Head of caudate nucleus (tissue), 42 donors: Measurements from ENCODE around the gene RIPK4.
"Not testable (repeated sequence)": the region's sequence is repeated elsewhere in the genome, so short reads cannot be mapped to it uniquely, and the experiment has no call there.

Experiments
- DNase-seq, 42 donors: peaks; one replicate each; pipeline versions ENCODE4 v3.0.0 to v3.0.0-alpha.2; 2020 to 2021; ENCODE audit warnings: mixed read lengths in 7 of 42
- intact Hi-C: fragments of 100-400 bp; cut with DNase I; formaldehyde crosslinking; loops from one replicate; pipeline ENCODE4 v1.15.0; 2022

The RIPK4 gene

GRCh38 chr21:41726630-41726969 lies 40.3 kb downstream of the RIPK4 start:
- intact Hi-C loops, result no loop called here
- DNase-seq, result no peak

DNA sequence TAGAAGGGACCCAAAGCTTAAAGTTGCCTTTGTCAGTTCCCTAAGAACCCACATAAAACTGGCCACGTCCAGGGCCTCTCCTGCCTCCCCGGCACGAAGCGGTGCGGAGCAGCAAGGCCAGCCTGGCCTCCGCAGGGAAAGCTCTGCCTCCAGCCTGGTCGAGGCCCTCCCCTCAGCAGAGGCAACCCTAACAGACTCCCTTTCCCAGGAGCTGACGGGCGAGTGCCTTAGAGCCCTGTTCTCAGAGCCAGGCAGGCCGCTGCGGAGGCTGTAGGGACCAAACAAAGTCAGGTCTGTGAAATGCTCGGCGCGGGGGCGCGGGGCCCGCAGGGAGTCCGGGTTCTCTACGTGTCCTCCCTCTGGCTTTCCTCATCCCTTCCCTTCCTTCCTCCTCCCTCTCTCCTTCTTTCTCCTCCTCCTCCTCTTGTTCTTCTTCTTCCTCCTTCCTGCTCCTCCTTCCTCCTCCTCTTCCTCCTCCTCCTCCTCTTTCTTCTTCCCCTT lies 40.7 kb downstream of the RIPK4 start:
- intact Hi-C loops, result no loop called here
- DNase-seq, result no peak

DNA sequence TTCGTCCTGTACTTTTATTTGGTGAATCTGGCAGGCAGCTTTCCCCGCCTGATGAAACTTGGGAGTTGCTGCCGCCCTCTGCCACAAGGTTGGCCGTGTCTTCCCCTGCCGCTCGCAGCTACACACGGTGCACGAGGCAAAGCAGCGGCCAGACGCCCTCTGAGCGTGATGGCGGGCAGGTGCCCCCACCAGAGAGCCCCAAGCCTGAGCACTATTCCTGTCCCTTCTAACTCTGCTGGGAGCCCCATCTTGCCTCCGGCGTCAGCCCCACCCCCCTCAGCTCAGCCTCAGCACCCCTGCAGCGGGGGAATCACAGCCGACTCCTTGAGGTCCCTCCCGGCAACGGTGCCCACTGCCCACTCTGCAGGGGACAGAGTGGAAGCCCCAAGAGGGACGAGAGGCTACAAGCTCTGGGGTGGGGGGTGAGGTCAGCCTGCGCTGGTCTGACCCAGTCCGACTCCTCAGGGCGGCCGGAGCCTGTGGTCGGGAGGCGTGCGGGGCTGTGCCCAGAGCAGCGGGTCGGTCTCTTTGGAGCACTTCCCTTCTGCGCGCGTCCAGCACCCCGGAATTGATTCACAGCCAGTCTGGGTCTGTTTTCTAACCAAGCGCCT lies 41.3 kb downstream of the RIPK4 start:
- peak in 2 of 42 donors; percentile 5 to 16 for DNase-seq
- intact Hi-C loops, result no loop called here

DNA sequence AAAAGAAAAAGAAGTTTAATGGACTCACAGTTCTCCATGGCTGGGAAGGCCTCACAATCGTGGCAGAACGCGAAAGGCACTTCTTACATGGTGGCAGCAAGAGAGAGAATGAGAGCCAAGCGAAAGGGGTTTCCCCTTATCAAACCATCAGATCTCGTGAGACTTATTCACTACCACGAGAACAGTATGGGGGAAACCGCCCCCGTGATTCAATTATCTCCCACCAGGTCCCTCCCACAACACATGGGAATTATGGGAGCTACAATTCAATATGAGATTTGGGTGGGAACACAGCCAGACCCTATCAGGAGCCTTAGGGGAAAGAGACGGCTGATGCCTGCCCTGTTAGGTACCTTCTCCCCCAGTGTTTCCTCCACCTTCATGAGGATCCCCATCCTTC lies 43.0 kb downstream of the RIPK4 start:
- DNase-seq, intact Hi-C loops: not testable (repeated sequence)

DNA sequence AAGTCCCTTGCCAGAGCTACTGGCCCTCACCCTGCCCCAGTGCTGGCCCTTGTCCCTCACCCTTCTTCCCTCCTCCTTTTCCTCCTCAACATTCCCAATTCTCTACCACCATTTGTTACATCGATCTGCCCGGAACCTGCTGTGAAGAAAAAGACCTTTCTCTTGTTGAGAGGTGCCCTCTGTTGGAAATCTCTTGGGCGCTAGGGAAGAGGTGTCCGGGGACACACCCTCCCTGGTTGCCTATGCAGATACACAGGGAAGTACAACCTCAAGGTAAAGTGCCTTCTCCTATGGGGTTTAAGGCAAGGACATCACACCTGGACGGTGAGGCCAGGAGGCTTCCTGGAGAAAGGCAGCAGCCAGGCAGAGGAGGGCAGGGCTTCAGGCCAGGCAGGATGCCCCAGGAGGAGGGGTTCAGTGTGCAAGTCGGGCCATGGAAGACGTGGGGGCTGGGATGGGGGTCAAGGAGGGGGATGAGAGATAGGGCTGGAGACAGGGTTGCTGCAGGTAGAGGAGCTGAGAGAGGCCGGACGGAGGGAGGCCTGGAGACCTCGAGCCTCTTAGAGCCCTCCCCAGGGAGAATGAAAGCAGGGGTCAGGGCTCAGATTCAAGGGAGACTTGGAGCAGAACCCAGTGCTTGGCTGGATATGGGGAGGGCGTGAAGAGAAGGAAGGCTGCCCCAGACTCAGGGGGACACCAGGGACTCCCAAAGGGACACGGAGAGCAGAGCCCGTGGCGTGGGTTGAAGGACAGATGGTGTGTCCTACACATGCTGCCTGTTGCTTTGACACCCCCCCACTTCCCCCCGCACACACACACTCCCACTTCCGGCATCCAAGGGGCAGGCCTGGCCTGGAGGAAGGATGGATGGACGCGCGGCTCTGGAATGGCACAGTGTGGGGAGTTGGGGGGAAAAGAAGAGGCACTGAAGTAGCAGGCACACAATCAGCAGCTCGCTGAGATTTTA lies 44.5 kb downstream of the RIPK4 start:
- no peak for DNase-seq
- intact Hi-C loops, result no loop called here

DNA sequence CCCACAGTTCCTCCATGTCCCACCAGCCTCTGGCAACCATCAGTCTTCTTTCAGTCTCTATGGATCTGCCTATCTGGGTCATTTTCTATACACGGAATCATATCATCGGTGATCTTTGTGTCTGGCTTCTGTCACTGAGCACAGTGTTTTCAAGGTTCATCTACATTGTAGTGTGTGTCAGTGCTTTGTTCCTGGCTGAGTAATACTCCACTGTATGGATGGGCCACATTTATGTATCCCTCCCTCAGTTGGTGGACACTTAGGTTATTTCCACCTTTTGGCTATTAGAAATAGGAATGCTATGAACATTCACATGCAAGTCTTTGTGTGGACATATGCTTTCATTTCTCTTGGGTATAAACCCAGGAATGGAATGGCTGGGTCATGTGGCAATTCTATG lies 46.6 kb downstream of the RIPK4 start:
- intact Hi-C loops, result no loop called here

GRCh38 chr21:41719691-41720090 lies 47.2 kb downstream of the RIPK4 start:
- DNase-seq, result no peak
- intact Hi-C loops, result no loop called here

More for the DNA sequence above, 46.6 kb downstream of the RIPK4 start:
- no peak for DNase-seq

DNA sequence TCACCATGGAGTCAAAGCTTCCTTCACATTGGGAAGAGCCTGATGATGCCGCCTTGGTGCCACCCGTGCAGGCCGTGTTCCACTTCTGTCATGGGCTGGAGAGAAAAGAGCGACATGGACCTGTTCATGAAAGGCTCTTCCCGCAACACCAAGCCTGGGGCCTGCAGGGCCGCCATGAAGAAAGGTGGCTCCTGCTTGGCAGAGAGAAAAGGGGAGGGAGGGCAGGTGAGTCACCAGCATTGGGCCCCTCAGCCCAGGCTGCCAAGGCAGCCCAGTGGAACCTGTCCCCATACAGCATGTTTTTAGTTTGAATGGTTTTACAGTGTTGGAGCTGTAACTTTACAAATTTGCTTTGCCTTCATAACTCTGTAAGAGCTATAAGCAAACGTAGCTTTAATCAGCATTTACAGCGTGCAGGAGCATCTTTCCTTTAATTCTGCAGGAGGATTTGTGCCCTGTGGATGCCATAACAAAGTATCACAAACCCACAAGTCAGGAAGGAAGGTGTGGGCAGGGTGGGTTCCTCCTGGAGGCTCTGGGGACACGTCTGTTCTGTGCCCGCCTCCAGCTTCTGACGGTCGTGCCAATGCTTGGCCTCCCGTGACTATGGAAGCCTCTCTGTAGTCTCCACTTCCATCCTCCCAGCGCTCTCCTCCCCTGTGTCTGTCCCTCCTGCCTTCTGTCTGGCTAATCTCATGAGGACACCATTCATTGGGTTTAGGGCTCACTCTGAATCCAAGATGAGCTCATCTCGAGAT lies 49.1 kb downstream of the RIPK4 start:
- DNase-seq, result no peak
- intact Hi-C loops, result no loop called here

DNA sequence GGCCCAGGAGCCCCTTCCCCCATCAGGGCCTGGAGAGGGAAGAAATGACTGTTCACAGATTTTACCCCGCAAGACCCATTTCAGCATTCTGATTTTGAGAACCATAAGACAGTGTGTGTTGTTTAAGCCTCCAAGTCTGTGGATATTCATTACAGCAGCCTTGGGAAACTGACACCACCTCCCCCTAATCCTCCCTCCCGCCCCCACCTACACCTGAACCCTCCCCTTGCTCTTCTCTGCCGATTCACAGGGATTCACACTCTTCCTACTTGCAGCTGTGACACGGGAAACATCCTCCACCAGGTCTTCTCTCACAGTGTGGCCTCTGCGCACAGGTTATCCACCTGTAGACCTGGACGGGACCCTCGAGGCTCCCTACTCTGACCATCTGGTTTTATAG lies 50.1 kb downstream of the RIPK4 start:
- DNase-seq, result no peak
- intact Hi-C loops, result no loop called here

- no peak for DNase-seq
- intact Hi-C loops, result no loop called here
Observed at GRCh38 chr21:41715649-41716281, 51.1 kb downstream of the RIPK4 start.

GRCh38 chr21:41714299-41714865 lies 52.5 kb downstream of the RIPK4 start:
- DNase-seq, intact Hi-C loops: not testable (repeated sequence)

DNA sequence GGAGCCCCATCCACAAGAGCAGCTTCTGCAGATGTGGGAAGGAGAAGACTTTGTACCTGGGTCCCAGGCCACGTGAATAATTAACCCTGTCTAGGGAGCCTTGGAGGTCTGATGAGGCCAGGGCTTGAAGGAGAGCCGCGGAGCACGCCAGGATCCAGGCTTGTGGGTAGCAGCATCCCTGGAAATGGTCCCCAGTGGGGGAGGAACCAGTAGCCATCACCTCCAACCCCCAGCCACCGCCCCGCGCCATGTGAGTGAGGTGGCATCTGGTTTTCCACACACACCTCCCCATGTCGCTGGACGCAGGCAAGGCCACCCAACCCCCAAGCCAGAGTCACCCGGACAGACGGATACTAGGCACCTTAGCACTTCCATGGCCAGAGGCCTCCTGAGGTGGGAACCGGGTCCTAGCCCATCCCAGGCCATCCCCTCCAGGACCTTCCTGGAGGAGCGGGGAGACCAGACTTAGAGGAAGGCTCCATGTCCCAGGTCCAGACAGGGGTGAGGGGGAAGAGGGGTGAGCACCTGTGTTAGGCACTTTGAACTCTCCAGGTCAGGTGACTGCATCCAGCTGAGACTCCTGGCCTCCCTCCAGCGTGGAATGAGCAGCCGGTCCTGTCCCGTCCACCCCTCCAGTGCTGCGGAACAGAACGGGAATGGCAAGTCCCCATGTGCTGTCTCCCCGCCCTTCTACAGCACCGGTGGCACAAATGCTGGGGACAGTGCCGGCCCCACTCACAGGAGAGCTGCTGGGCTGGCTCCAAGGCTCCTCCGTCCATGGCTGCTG lies 53.2 kb downstream of the RIPK4 start:
- intact Hi-C loops, result no loop called here
- no peak for DNase-seq

DNA sequence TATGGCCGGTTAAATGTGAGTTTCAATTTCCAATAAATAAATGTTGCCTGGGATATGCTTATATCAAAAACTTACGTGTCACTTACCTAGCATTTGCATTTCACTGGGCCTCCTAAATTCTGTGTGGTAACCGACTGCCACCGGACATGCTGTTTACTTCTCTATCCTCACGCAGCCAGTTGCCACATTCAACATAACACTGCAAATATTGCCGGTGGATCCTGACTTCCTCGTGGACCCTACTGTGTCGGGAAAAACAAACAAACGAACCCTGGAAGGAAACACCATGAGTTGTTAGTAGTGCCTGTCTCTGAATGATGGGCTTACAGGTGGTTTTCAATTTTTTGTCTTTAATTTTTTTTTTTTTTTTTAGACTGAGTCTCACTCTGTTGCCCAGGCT lies 54.1 kb downstream of the RIPK4 start:
- DNase-seq, result no peak
- intact Hi-C loops, result no loop called here

DNA sequence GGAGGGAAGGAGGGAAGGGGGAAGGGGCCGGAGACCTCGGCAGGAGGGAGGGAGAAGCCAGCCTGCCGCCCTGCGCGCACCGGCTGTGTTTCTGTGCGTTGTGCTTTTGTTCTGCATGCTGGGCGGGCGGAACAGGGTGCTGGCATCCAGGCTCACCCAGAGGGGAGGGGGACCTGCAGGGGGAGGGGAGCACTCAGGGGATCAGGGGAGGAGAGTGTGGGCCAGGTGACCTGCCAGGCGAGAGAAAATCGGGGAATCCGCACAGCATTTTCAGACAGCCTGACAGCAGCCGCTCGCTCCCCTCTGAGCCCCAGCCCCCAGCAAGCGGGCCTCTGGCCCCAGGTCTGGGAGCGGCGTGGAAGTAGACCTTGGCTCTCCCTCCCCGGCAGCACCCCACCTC lies 54.7 kb downstream of the RIPK4 start:
- DNase-seq, result no peak
- intact Hi-C loops, result no loop called here

GRCh38 chr21:41711416-41712007 lies 55.3 kb downstream of the RIPK4 start:
- DNase-seq, result no peak

DNA sequence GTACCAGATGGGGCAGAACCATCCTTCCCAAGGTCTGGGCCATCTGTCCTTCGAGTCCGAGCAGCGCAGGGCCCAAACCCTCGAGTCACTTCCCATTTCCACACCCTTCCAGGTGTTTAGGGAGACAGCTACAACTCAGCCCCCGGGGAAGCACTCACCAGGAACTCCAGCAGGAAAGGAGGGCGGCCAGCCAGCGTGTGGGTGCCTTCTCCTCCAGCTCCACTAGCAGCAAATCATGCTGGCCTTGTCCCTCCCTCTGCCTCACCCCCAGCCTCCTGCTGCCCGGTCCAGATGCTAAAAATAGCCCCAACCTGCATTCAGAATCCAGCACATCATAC lies 56.1 kb downstream of the RIPK4 start:
- intact Hi-C loops, result no loop called here
- DNase-seq, result no peak

More at GRCh38 chr21:41711416-41712007, 55.3 kb downstream of the RIPK4 start:
- intact Hi-C loops, result no loop called here

- DNase-seq, result no peak
- intact Hi-C loops, result no loop called here
Observed at GRCh38 chr21:41709965-41710822, 56.7 kb downstream of the RIPK4 start.
